ENCODE results near the gene PADI3. TPM values are rescaled to one million over a fixed set of nuclear protein-coding genes. Genes with fewer than 3 reads are reported as not detected.
"Not testable (repeated sequence)": the region's sequence is repeated elsewhere in the genome, so short reads cannot be mapped to it uniquely, and the experiment has no call there.

PADI3 gene
- total RNA-seq, 4 donors from 2014 or later: not detected

DNA sequence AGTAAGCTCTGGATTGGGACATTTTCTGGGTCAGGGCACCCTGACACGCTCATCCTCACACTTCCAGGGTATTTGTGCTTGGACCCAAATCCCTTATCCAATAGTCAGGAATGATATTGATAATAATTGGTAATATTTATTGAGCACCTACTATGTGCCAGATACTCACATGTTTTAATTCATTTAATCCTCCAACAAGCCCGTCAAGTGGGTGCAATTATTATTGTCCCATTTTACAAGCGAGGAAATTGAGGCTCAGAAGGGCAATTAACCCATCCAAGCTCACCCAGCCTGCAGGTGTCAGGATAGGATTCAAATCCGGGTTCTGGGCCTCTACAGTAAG is 11.4 kb upstream of the PADI3 start:
- ATAC-seq (ENCODE audit: low FRiP score) (no peak), DNase-seq (ENCODE audit: low spot score) (no peak)
- TF ChIP-seq, protein P1, sequence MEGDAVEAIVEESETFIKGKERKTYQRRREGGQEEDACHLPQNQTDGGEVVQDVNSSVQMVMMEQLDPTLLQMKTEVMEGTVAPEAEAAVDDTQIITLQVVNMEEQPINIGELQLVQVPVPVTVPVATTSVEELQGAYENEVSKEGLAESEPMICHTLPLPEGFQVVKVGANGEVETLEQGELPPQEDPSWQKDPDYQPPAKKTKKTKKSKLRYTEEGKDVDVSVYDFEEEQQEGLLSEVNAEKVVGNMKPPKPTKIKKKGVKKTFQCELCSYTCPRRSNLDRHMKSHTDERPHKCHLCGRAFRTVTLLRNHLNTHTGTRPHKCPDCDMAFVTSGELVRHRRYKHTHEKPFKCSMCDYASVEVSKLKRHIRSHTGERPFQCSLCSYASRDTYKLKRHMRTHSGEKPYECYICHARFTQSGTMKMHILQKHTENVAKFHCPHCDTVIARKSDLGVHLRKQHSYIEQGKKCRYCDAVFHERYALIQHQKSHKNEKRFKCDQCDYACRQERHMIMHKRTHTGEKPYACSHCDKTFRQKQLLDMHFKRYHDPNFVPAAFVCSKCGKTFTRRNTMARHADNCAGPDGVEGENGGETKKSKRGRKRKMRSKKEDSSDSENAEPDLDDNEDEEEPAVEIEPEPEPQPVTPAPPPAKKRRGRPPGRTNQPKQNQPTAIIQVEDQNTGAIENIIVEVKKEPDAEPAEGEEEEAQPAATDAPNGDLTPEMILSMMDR (IDR thresholded peaks at IDR 0.05): no peak

DNA sequence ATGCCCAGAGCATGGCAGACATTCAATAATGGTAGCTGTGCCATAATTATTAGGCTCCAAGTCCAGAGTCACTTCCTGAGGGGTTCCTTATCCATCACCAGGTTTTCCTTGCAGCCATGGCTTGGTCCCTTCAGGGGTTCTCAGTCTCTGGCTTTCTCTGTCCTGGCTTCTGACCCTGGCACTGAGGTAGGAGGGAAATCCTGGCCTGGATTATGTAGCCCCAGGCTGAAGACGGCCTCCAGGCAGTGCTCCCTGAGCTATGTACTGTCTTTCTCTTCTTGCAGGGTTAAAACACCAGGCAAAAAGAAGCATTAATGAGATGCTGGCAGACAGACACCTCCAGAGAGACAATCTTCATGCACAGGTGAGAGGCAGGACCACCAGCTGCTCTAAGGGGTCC is 9.5 kb upstream of the PADI3 start:
- DNase-seq (ENCODE audit: low spot score) (no peak), ATAC-seq (ENCODE audit: low FRiP score) (no peak)
- TF ChIP-seq, protein P1 (IDR thresholded peaks at IDR 0.05): no peak

DNA sequence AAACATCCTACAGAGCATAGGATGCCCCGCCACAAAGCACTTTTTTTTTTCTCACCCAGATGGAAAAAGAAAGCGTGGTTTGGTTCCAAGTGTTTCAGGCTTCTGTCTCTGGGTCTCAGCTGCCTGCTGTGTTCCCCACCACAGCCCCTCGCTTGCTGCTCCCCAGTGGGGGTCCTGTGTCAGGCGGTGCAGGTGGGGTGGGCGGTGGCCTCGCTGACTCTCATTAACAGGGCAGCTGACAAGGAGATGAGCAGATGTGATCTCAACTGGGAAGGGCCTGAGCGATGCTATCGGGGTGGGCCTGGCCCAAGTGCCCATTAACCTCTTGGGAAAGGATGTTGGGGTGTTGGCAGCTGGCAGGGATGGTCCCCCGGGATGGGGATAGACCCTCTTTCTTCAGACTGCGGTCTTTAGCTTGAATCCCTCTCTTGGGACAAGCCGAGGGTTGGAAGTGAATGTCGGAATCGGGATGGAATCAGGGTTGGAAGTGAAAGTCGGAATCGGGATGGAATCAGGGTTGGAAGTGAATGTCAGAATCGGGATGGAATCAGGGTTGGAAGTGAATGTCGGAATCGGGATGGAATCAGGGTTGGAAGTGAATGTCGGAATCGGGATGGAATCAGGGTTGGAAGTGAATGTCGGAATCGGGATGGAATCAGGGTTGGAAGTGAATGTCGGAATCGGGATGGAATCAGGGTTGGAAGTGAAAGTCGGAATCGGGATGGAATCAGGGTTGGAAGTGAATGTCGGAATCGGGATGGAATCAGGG is 7.7 kb upstream of the PADI3 start:
- not testable (repeated sequence) for DNase-seq (ENCODE audit: low spot score); ATAC-seq (ENCODE audit: low FRiP score)

DNA sequence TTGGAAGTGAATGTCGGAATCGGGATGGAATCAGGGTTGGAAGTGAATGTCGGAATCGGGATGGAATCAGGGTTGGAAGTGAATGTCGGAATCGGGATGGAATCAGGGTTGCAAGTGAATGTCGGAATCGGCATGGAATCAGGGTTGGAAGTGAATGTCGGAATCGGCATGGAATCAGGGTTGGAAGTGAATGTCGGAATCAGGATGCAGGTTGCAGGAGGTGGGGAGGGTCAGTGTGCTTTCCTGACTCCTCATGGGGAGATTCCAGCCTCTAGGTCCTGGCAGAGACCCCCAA is 7.2 kb upstream of the PADI3 start:
- not testable (repeated sequence) for DNase-seq (ENCODE audit: low spot score); ATAC-seq (ENCODE audit: low FRiP score)

DNA sequence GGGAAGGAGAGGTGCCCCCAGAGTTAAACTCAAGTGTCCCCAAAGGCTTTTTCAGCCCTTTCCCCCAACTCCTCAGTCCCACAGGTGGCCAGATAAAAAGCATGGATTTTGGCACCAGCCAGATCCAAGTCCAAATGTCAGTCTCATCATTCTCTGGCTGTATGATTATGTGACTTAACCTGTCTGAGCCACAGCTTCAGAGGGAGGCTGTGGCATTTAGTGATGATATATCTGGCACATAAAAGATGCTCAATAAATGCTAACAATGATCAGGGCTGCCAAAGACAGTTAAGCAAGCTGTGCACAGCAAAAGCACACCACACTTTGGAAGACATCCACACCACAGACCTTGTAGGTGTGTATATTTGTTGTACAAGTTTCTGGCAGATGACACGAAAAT is 5.6 kb upstream of the PADI3 start:
- ATAC-seq (ENCODE audit: low FRiP score) (no peak), DNase-seq (ENCODE audit: low spot score) (no peak)
- TF ChIP-seq, protein P1 (IDR thresholded peaks at IDR 0.05): no peak

DNA sequence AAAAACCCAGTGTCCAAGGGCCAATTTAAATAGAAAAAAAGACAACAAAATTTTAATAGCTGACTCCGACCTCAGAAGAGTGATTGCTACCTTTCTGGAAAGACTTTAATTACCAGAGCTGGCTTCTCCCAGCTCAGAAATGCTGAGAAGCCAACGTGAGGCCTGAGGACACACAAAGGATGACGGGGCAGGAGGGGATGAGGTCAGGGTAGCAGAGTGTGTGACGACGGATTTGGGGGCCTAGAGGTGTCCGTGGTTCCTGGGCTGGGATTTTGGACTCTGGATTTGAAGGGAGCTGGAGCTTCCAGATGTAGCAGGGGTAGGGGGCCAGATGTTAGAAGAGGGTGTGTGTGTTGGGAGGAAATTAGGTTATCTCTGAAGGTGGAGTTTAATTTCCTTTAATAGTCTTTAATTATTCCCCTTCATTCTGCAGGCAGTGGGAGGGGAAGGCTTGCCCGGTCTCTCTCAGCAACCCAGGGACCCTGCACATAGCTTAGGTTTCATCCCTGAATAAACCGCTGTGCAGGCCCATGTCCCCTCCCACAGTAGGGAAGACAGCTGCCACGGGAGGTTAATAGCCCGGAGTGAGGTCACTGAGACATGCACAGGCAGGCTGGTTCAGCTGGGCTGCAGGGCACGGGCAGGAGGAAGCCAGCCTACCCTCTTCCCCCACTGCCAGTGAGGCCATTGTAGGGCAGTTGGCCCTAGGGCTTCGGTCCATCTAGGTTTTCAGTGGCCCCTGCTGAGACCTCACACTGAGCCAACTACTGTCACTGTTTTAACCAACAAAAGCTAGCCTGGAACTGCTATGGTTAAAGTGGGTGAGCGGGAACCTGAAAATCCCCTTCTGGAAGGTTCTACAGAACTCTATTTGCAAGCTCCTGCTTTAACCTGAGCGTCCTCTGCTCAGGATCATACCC is 3.8 kb upstream of the PADI3 start:
- TF ChIP-seq, protein P1 (IDR thresholded peaks at IDR 0.05): no peak
- DNase-seq (ENCODE audit: low spot score) (no peak), ATAC-seq (ENCODE audit: low FRiP score) (no peak)

DNA sequence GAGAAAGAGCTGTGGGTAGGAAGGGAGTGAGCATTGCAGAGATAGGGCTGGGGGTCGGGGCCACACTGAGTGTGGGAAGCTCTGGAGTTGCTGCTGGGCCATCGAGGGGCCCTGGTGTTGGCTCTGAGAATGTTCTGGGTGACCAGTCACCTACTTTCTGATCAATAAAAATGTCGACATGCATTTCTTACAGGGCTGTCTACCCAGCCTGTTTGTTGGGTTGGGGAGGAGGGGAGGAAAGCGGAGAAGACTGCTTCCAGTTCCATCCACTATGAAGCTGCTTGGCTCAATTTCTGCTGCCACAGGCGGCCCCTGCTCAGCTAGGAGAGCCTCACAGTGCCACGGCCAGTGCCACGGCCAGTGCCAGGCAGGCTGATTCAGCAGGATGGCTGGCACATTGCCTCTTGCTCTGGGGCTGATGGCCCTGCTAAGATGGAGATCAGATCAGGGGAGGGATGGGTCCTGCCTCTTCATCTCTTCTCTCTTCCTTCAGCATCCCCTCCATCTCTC is 3.0 kb upstream of the PADI3 start:
- TF ChIP-seq, protein P1 (IDR thresholded peaks at IDR 0.05): no peak
- no peak for ATAC-seq (ENCODE audit: low FRiP score)

DNA sequence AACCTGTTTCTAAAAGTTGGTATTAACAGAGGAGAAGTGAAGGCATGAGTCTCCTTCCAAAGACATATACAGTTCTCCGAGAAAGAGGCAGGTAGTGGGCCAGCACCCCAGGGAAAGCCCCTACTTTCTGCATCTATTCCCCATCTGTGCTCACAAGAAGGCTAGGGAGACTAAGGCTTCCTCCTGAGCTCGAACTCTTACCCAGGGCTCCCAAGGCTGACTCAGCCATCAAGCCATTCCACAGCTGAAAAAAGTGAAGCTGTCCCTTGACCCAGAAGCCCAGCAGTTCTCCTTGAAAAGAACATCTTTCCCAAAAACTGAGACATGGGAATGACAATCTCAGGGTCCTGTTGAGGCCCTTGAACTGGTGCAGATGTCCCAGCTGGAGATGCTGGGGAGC is 1.9 kb upstream of the PADI3 start:
- no peak for DNase-seq (ENCODE audit: low spot score)
- no peak for ATAC-seq (ENCODE audit: low FRiP score)
- TF ChIP-seq, protein P1 (IDR thresholded peaks at IDR 0.05): no peak

More for the DNA sequence above, 3.0 kb upstream of the PADI3 start:
- DNase-seq (ENCODE audit: low spot score): no peak
